GM19043 (cell line): ENCODE measurements around the gene FILIP1L.
"Not testable (repeated sequence)": the region's sequence is repeated elsewhere in the genome, so short reads cannot be mapped to it uniquely, and the experiment has no call there.

ENCODE experiments used
- ATAC-seq: cut with Tn5 transposase; IDR thresholded peaks from one replicate; pipeline ENCODE4 v1.9.1; 2021; ENCODE audit warnings: low read depth; ENCODE audit not compliant: unreplicated experiment

Gene FILIP1L

DNA sequence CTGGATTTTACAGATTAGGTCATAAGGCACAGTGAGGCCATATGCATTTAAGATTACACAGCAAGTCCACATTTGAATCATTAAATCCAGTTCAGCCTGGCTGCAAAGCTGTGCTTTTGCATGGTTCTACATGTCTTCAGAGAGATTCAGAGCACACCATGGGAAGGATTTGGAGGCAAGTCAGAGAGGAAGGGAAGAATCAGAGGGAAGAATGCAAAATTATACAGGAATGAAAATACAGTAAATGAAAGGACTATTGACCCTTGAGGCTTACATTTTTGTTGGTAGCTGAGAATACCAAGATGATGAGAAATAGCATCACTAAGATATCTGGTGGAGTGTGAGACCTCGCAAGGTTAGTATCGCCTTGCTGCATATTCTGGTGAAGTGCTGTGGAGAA, 13.9 kb downstream of the FILIP1L start:
- ATAC-seq: no peak

DNA sequence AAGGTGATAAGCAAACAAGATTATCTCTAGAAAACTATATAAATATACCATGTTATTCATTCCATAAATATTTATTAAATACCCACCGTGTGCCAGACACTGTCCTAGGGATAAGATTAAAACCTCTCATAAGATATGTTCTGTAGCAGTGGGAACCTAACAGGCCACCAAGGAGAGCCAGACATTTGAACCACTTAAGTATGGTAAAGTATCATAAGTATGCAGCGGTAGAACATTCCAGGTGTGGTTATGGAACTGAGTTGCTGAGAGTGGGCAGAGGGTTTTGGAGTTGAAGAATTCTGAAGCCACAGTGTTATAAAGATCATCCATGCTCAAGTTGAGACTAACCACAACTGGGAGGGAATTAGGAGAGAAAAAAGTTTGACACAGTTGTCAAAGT, 14.7 kb downstream of the FILIP1L start:
- ATAC-seq: no peak

DNA sequence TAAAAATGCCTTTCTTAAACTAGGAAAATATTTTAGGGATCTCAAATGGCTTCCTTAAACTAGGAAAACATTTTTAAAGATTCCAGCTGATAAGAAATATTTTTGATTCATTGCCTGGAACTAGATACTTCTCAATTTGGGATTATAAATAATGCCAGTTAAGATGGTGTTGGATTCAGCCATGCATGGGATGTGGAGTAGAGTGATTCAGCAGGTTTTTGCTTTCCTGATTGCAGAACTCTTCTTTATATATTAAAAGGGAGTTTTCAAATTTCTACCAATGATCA, 15.6 kb downstream of the FILIP1L start:
- ATAC-seq: no peak

DNA sequence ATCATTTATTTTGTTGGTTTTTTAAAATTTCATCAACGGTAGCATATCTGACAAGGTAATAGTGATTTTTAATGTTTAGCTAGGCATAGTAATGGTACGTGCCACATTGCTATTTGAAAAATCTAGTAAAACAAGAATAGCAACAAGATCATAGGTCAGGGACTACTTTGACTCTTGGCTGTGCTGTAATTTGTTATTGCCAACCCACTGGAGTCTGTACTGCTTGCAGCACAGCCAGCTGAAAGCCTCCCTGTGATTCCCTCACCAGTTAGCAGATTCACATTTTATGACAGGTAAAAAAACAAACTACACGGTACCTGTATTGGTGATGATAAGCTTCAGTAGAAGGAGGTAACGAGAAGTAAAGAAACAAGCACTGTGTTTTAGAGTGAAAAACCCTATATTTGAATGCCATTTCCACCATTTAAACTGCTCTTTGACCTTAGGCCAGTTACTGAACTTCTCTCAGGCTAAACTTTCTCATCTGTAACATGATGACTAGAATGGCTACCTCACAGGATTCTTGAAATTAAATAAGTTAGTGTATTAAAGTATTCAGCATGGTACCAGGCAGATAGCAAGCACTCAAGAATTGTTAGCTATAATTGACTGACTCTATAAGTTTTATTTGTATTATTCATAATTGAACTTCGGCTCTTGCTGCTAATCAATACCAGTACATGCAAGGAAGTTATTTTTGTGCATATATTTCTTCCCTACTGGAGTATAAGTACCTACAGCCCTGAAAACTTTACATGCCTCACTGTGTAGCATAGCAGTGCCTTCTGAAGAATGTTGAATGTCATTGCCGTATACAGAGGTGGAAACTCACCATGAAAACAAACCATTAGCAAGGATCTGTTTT, 16.1 kb downstream of the FILIP1L start:
- ATAC-seq: no peak

DNA sequence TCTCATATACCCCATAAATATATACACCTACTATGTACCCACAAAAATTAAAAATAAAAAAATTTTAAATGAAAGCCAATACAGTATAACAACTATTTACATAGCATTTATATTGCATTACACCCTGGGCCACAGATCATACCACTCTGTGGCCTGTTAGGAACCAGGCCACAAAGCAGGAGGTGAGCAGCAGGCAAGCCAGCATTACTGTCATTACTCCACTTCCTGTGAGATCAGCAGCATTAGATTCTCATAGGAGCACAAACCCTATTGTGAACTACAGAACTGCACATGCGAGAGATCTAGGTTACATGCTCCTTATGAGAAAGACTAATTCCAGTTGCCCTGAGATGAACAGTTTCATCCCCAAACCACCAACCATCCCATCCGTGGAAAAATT, 17.4 kb downstream of the FILIP1L start:
- no peak for ATAC-seq

DNA sequence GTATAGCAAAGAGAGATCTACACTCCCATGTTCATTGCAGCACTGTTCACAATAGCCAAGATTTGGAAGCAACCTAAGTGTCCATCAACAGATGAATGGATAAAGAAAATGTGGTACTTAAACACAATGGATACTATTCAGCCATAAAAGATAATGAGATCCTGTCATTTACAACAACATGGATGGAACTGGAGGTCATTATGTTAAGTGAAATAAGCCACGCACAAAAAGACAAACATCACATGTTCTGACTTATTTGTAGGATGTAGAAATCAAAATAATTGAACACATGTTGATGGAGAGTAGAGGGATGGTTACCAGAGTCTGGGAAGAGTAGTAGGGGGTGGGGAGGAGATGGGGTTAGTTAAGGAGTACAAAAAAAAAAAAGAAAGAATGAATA, 18.0 kb downstream of the FILIP1L start:
- not testable (repeated sequence) for ATAC-seq

DNA sequence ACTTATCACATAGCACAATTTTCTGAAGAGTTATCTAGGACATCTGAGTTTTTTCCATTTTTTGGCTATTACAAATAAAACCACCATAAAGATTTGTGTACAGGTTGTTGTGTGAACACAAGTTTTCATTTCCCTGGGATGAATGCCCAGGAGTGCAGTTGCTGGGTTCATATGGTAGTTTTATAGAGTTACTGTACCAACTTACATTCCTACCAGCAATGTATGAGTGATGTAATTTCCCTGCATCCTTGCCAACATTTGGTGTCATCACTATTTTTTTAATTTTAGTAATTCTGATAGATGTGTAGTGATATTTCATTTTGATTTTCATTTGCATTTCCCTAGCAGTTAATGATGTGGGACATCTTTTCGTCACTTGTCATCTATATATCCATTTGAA, 20.5 kb downstream of the FILIP1L start:
- ATAC-seq: no peak

DNA sequence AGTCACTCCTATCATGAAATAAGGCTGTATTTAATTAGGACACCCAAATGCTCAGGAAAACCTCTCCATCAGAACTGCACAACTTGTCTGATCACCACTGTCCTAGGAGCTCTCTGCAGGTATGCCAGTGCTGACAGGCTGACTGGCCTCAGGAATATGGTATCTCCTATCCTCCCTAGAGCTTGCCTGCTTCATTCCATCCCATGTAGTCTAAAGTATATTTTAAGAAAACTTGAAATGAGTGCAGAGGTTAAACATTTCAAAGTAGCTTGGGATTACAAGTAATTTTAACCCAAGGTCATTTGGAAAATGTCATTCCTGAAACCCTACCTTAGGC, 23.7 kb downstream of the FILIP1L start:
- ATAC-seq: peak; percentile 3

DNA sequence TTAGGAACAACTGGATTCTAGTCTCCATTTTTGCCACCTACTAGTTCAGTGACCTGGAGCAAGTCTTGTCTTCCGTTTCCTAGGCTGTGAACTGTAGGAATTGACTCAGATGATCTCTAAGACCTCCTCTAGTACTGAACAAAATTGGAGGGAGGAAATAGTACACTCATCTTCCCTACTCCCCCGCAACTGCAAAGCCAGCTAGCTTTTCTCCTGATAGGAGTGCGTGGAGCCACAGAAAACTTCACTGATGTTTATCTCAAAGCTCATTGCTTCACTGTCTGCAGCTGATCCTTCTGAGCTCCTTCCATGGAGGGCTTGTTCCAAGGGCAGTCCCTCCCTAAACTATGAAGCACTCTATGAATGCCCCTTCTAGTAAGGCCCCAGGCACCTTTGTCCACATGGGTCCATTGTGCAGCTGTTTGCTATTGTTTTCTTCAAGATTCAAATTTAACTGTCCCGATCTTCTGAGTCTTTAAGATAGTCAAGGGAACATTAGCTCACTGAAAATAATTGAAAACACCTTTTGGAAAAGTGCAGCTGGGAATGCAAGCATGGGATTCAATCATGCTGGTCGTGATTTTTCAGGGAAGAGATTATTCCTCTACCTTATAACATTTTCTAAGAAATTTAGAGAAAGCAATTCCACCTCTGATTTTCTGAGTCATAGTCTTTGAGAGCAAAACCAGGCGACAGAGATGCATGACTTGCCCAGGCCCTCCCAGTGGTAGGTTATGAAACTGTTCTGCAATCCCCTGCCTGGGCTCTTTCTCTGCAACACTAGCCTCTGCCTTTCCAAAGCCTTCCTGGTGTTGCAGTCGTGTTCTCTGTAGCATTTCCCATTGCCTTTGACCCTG, 24.3 kb downstream of the FILIP1L start:
- ATAC-seq: peak; percentile 54

DNA sequence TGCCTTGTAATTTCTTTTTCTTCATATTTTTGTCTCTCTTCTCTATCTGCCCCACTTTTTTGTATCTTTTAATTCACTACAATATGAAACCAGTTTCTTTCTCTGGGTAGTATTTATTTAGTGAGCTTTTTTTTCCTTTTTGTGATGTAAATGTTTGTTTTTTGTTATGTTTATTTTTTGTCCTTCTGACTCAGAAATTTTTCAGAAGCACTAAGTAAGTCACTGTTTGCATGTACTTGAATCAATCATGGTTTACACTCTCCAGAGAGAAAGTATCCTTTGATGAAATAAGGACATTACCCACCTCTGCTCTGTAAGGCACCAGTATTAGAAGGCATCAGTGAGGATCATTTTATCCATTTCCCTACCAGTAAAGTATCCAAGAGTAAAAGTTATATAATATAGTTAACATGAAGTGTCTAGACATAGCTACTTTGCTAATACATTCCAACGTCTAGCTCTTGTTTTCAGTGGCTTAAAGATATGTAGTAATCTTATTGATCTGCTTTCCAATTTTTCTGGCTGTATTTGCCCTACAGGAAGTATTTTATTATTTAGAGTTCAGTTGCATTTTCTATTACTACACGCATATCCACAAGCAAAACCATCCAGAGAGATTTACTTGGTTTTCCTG, 25.4 kb downstream of the FILIP1L start:
- ATAC-seq: no peak

DNA sequence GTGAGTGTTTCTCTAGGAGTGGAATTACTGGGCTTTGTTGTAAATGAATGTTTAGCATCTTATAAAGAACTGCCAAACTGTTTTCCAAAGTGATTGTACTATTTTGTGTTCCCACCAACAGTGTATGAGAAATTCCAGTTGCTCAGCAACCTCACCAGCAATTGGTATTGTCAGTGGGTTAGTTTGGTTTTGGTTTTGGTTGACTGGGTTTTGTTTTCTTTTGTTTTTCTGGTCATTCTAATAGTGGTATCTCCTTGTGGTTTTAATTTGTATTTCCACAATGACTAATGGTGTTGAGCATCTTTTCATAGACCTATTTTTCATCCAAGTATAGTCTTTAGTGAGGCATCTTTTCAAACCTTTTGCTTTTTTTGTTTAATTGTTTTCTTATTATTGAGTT, 27.1 kb downstream of the FILIP1L start:
- peak; percentile 89 for ATAC-seq

DNA sequence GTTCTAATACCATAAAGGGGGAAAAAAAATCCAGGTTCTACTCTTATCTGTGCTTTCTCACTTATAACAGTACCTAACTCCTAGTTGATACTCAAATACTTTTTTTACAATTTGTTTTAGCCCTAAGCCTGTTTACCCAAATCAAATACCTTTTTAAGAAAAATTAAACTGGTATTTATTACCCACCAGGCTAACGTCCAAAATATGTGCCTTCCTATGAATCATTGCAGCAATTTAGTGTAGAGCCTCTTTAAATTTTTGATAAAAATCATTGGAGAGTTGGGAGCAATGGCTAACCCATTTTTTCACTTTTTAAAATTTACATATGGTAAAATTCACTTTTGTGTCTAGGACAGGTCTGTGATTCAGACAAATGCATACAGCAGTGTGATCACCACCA, 27.9 kb downstream of the FILIP1L start:
- ATAC-seq: no peak

DNA sequence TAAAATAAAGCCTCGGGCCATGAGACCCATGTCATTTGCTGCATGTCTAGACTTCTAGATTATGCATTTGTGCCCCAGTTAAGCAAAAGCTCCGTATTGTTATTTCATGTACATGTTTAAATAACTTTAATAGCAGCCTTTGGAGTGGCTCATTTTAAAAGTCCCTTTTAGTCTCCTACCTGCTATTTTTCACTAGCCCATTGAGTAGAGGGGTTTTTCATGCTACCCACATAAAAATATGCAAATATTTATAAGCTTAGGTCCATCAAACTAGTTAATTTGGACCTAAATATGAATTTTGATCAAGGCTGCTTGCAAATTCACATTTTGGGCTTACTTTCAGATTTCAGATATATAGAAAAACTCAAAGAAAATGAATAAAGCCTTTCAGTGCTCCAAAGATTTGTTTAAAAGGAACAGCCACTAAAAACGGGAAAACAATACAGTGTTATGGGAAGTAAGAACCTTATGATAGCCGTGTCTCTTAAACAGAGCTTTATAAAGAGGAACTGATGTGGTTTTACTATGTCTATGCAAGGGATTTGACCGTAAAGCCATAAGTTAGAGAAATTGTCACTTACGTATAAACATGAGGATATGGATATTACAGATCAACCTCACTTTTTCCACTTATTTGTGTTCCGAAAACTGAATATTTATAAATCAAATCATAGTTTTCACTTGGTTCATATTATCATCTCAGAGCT, 30.0 kb downstream of the FILIP1L start:
- no peak for ATAC-seq

DNA sequence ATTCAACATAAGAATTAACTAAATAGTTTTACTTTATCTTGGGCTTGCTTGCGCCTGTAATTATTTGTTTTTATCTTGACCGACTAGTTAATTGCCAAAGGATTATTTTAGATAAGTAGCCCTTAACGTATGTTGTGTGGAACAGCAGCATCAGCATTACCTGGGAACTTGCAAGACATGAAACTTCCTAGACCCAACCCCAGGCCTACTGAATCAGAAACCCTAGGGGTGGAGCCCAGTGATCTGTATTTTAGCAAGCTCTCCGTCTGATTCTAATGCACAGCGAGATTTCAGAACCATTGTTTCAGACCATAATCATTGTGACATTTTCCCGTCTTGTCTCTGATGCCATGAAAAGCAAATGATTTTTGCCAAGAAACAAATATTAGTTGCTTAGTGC, 31.1 kb downstream of the FILIP1L start:
- ATAC-seq: no peak

DNA sequence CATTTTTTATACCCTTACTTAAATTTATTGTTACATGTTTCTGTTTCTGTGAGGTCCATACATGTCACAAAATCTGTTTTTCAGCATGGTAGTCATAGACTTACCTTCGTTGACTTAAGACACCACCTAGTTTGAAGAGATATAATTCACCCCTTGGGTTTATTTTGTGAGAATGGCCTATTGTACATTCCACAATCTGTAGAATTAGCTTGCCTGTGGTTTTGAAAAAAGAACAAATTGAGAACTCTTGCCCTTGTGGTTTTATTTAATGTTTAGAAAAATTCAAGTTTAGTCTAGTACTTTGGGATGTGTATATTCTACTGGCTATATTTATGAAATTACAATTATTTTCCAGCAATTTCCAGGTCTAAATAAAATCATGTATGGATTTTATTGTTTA, 31.6 kb downstream of the FILIP1L start:
- ATAC-seq: no peak

DNA sequence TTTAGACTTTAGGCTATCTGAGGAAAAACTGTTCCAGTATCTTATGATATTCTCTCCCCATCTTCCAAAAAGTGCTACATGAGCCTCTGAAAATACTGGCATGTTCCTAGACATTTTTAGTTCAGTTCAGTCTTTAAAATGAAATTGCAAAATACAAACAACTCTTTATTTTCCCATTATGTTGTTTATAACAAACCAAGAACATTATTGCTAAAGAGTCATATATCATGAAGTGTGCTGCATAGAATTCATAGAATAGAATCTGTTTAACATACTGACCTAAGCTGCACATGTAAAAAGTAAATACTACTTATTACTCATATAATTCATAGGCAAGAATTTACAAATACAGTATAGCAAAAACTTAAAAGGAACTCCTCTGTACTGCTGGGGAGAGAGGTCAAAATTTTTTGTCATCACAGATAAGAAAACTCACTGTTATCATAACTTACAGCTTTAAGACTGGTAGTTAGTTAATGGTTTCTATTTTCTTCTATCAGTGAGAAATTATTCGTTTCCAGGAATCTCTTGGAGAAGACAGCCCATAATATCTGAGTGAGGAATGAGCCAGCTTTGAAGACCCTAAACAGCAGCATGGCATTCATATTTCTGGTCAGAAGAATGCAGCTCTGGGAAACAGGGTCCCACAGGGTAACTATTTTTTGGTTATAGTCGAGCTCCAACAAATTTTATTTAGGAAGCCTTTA, 32.2 kb downstream of the FILIP1L start:
- no peak for ATAC-seq

DNA sequence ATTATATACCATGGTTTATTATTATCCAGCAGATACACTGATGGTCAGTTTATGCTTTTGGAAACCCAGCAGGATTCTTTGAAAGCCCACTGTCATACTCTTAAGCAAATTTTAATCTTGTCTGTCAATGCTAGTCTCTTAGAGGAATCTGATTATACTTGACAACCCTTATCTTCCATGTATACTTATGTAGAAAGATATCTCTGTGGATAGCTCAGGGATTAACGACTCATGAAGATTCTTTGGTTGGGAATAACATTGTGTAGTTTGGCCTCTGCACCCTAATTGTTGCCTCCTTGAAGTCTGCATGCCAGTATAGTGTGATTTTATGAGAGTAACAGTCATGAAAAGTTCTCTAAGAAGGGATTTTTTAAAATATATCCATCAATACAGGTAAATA, 33.0 kb downstream of the FILIP1L start:
- no peak for ATAC-seq

DNA sequence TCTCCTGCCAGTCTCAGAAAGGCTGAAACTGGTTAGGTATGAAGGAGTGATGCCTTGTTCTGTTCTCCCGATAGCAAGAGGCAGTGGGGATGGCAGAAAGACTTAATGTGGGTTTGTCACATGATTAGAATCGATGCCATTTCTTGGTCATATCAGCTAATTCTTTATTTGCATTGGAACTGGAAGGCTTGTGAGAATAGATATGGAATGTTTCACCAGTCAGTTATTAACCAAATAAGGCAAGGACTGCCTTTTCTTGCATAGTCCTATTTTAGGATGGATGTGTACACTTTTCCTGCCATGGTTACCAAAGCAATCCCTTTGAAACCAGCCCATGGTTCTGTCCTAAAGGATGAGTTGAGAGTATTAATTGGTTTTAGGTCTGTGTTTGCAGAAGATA, 33.7 kb downstream of the FILIP1L start:
- no peak for ATAC-seq

DNA sequence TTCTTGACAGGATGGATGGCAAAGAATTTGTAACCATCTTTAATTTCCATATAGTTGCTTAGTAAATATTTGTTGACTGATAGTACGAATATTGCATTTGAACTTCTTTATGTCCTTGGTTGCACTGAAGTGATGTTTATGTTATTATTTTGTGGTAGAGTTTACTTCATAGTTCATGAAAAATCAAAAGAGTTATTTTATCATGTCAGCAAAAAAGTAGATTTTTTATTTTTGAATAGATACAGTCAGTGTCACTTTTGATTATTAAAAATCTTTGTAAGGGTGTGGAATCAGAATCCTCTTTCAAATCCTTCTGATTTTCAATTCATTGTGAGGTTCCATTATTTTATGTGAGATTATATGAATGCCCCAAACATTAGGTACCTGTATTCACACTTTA, 35.0 kb downstream of the FILIP1L start:
- ATAC-seq: no peak

DNA sequence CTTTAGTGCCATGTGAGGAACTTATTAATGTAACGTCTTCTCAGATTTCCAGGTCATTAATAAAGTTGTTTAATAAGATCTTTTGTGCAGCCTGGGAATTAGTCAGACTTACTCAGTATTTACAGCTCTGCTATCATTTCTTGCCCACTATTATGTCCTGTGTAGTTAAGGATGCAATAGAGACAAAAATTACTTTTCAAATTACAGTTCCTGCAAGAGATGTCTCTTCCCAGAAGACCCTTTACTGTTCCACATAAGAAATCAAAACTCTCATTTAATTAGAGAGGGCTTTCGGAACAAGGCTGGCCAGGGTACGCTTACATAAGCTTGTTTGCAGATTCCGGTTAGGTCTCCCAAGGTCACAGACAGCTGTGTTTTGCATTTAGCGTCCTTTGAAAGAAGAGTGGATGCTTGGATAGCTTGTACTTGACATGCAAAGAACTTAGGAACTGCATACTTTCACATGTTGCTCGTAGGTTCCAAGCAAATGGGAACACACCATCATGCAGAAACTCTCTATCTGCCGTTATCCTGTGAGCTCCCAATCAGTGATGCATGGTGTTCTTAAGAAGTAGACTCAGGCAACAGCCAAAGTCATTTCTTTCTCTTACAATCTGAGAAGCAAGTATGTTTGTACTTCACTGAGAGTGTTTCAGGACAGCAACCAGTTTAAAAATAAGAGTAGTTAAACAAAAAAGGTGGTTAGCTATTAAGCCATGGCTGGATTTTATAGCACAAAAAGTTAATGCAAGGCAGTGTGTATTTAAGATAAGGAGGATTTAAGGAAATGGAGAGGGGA, 37.4 kb downstream of the FILIP1L start:
- ATAC-seq: no peak
